Bone marrow (tissue), 2 donors: ENCODE results near the gene COMMD1.
"Not testable (repeated sequence)": the region's sequence is repeated elsewhere in the genome, so short reads cannot be mapped to it uniquely, and the experiment has no call there.

Source experiments
- DNase-seq, 2 donors: peaks; one replicate each; lab custom pipeline; 2025; lab: John Stamatoyannopoulos, UW

COMMD1 gene

DNA sequence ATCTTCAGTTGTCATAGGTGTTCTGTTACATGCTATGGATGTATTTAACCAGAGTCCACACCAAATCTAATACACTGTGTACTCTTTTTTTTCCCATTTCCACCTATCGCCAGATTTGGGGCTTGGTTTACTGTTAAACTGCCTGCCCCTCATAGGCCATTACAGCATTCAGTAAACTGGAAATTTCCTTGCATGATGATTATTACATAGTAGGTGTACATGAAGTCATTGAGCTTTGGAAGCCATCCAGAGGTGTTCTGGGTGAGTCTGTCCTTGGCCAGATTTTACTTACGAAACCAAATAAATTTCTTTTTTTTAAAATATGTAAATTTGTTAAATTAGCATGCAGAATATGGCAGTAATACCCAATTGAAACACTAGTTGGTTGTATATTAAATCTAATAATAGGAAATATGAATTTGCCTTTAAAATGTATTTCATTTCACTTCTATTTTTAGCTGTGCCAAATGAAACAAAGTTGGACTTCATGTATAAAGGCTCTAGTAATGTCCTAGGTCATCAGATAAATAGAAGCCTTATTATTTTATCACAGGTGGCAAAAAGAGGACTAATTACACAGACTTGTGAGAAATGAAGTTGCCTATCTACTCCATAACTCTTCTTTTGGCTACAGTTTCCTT, 60.7 kb downstream of the COMMD1 start:
- no peak for DNase-seq

- no peak for DNase-seq
These were observed 61.8 kb downstream of the COMMD1 start for GRCh38 chr2:61967262-61967661.

- no peak for DNase-seq
These were observed 63.9 kb downstream of the COMMD1 start for GRCh38 chr2:61969376-61969775.

DNA sequence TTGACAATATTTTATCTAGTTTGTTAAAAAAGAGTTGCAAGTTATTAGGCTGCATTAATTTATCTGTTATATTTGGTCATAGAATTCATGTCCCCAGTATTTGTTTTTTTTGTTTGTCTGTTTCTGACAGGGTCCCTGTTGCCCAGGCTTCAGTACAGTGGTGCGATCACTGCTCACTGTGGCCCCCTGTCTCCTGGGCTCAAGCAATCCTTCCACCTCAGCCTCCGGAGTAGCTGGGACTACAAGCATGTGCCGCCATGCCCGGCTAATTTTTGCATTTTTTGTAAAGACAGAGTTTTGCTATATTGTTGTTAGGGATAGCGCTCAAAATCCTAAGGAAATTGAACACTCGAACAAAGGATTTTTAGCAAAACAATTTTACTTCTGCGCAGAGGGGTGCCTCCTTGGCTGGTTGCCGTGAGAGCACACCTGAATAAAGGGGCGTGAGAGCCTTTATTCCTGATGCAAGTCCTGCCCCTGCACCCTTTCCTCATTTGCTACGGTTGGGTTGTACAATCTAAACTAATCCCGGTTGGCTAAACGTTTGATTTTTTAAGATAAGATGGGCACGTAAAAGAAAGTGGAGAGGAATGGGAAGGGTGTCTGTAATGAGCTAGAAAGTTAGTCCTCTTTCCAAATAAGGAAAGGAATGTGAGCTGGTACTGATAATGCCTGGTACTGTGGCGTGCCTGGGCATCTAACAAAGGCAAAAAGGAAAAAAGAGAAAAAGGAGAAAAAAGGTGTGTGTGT, 65.5 kb downstream of the COMMD1 start:
- no peak for DNase-seq

- peak in 1 of 2 donors; percentile 93 for DNase-seq
These were observed 73.0 kb downstream of the COMMD1 start for GRCh38 chr2:61978522-61978921.

DNA sequence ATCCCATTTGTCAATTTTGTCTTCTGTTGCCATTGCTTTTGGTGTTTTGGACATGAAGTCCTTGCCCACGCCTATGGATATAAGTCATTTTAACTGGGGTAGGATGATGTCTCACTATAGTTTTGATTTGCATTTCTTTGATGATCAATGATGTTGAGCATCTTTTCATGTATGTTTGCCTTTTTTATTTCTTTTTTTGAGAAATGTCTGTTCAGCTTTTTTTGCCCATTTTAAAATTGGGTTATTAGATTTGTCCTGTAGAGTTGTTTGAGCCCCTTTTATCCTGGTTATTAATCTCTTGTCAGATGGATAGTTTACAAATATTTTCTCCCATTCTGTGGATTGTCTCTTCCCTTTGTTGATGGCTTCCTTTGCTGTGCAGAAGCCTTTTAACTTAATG, 75.3 kb downstream of the COMMD1 start:
- DNase-seq = no peak

- no peak for DNase-seq
These were observed 79.2 kb downstream of the COMMD1 start for GRCh38 chr2:61984682-61985081.

DNA sequence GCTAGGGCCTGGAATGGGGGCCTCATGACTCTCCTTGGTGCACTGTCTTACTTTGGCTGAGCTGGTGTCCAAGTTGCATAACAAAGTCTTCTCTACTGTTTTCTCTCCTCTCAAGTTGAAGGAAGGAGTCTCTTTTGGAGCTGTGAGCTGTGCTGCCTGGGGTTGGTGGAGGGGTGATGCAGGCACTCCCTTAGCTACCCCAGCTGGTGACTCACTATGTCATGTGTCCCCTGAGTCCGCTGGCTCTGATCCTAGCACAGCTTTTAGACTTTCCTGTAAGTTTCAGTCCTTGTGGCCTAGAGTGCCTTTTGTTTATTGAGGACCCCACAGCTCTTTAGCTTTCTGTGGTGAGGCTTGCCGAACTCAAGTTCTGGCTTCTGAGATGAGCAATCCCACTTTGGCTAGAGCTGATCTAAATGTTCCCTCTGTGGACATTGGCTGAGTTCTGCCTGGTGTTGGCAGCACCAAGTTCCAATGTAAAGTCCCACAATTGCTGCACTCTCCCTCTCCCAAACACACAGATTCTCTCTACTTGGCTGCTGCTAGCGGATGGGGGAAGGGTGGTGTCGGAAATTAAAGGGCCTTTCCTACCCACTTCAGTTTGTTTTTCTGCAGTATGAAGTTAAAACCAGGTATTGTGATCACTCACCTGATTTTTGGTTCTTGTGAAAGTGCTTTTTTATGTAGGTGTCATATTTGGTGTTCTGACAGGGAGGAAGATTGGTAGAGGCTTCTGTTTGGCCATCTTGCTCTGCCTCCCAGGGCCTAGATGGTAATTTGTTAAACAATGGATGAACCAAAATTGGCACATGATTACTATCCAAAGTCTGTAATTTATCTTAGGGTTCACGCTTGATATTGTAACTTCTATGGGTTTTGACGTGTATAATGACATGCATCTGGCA, 83.2 kb downstream of the COMMD1 start:
- DNase-seq = no peak

- DNase-seq = peak in 1 of 2 donors; percentile 80
These were observed 88.0 kb downstream of the COMMD1 start for GRCh38 chr2:61993422-61994024.

GRCh38 chr2:61994531-61994930, 89.1 kb downstream of the COMMD1 start:
- no peak for DNase-seq

DNA sequence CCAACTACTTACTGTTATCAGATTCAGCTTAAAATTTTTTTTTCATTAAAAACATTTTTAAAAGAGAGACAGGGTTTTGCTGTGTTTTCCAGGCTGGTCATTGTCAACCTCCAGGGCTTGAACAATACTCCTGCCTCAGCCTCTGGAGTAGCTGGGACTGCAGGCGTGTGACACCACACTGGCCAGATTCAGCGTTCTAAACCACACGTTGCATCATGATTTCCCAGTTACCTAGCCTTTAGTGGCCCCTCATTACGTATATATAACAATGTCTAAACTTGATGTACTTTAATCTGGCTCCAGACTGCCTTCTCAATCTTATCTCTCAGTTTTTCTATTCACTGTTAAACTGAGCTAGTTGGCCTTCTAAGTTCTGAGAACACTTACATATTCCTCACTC, 89.6 kb downstream of the COMMD1 start:
- DNase-seq = no peak

DNA sequence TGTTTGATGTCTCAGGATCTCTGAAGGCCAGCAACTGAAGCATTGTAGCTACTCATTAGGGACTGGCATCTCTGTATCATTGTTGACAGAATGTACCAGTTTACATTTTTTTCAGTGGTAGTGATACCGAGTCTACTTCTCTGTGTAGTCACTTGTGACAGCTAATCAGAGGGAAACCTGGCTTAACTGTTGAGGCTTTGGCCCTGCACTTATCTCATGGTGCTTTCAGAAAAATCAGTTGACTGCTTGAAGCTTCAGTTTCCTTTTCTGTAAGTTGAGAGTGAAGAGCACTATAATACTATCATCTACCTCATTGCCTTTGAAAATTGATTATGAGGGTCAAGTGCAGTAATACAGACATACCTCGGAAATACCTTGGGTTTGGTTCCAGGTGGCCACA, 90.0 kb downstream of the COMMD1 start:
- DNase-seq = no peak

- DNase-seq = no peak
These were observed 93.0 kb downstream of the COMMD1 start for GRCh38 chr2:61998426-61998825.

- DNase-seq = no peak
These were observed 95.1 kb downstream of the COMMD1 start for GRCh38 chr2:62000538-62000937.

GRCh38 chr2:62001431-62001830, 96.0 kb downstream of the COMMD1 start:
- DNase-seq = no peak

DNA sequence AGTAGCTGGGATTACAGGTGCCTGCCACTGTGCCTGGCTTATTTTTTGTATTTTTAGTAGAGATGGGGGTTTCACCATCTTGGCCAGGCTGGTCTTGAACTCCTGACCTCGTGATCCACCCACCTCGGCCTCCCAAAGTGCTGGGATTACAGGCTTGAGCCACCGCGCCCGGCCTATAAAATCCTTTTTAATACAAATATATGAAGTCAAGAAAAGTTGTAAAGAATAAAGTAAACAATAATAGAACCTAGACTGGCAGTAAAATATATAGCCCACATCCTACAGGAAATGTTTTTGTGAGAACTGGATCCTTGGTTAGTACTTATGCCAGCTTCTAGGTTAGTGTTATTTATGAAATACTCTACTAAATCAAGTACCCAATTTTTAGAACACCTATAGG, 99.0 kb downstream of the COMMD1 start:
- DNase-seq = not testable (repeated sequence)

- no peak for DNase-seq
These were observed 102.1 kb downstream of the COMMD1 start for GRCh38 chr2:62007555-62007954.

DNA sequence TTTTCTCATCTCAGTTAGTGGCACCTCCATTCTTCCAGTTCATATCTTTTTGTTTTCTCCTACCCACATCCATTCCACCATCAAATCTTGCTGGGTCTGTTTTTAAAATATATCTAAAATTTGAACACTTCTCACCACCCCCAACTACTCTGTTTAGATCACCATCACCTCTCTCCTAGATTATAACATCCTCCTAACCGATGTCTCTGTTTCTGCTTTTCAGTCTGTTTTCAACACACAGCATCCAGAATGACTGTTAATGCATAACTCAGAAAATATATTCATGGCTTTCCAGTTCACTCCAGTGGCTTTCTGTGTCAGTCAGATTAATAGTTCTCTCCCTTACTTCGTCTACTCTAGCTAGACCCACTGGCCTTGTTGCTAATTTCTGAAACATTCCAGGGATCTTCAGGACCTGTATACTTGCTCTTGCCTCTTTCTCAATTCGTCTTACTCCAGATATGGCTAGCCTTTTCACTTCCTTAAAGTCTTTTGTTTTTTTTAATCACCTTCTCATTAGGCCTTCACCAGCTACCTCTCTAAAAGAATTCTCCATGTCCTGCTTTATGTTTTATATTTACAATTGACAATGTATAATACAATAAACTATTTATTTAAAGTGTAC, 105.3 kb downstream of the COMMD1 start:
- no peak for DNase-seq

- no peak for DNase-seq
These were observed 108.2 kb downstream of the COMMD1 start for GRCh38 chr2:62013641-62014040.

DNA sequence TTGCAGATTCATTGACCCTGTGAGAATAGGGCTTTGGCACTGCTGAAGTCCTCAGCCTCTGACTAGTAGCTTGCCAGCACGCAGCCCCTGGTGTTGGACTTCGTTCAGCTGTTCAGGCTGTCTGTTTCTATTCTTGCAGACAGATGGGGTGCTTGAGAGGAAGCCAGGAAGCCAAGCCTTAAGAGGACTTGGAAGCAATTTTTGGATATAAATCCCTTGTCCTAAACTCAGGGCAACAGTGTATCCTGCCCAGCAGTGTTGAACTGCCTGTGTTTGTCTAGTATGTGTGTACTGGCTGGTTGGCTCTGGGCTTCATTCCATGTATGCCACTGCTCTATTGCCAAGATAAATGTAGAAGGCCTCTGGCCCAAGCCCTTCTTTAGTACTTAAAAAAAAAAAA, 108.6 kb downstream of the COMMD1 start:
- DNase-seq = peak in 1 of 2 donors; percentile 22

DNA sequence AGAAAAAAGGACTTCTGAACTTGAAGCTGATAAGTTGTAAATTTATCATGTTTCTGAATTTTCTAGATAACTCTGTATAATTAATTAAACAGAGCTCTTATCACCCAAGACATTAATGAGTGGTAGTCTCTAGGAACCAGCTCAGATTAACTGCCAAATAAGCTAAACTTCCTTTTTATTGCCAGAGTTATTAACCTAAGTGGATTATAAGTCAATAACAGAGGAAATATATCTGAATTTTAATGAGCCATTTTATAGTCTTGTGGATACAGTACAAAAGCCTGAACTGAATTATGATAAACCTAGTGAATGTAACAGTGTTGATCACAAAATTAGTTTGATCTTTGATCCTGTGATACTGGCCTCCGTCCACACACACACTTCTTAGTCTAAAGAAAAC, 111.5 kb downstream of the COMMD1 start:
- no peak for DNase-seq

DNA sequence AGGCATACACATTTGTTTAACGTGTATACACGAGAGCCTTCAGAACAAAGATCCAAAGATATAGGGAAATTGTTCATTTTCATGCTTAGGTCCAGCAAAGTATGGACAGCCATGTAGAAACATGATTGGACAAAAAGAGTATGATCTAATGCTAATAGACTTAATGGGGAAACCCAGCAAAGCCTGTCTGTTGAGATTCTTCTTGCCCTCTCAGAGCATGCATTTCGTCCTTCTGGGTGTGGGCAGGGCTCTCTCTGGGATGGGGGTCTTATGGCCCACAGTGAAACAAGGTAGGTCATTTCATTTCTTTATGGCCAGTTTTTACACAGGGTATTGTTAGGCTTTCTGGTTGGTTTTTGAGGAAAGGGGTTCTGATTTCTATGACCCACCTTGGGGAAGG, 124.4 kb downstream of the COMMD1 start:
- no peak for DNase-seq
